ENCODE results near the gene SPA17.

- TF ChIP-seq POLR2A (IDR thresholded peaks at IDR 0.05) (no peak), CTCF (IDR thresholded peaks at IDR 0.05) (no peak), POLR2AphosphoS5 (IDR thresholded peaks at IDR 0.05; ENCODE audit: insufficient read depth in 1 of 2, low read depth in 1 of 2) (peak in 1 of 2 donors; percentile 76)
These were observed 73.0 kb downstream of the SPA17 start for GRCh38 chr11:124746621-124747243.

All from vagina (tissue), 2 donors.